Mammary epithelial cell (primary cell): ENCODE results near the gene FAM156A.
"Not testable (repeated sequence)": the region's sequence is repeated elsewhere in the genome, so short reads cannot be mapped to it uniquely, and the experiment has no call there.

ENCODE experiments used
- CTCF ChIP-seq, 2 donors: IDR thresholded peaks in 1 of 2; conservative IDR thresholded peaks in 1 of 2; 2 replicates each; pipeline ENCODE4 v1.5.1; 2011 to 2012; ENCODE audit warnings: inconsistent platforms in 2 of 2, low read length in 2 of 2, mild to moderate bottlenecking in 2 of 2, control low read depth in 1 of 2, low read depth in 1 of 2; ENCODE audit not compliant: insufficient read depth in 1 of 2; ENCODE audit errors: extremely low read depth in 1 of 2
- EZH2 ChIP-seq: IDR thresholded peaks from 2 replicates; pipeline ENCODE4 v1.6.1; 2012; ENCODE audit warnings: low read length, inconsistent platforms, borderline replicate concordance

- not testable (repeated sequence) for TF ChIP-seq CTCF (conservative IDR thresholded peaks at IDR 0.05 in 1 of 2, IDR thresholded peaks at IDR 0.05 in 1 of 2; ENCODE audit: extremely low read depth in 1 of 2, insufficient read depth in 1 of 2, low read depth in 1 of 2, low read length in 2 of 2); EZH2
These were observed 51.2 kb downstream of the FAM156A start for GRCh38 chrX:52907137-52907536.
